Kidney glomerular epithelial cell (primary cell): ENCODE measurements around the gene PPP1R26.
A peak's percentile ranks its signal among the peaks of the same experiment; 100 is the strongest.

ENCODE experiments used
- DNase-seq: peaks from one replicate; lab custom pipeline; 2025; lab: John Stamatoyannopoulos, UW

Gene PPP1R26

GRCh38 chr9:135489188-135489906 is 9.8 kb downstream of the PPP1R26 start:
- no peak for DNase-seq

GRCh38 chr9:135490166-135490870 is 10.7 kb downstream of the PPP1R26 start:
- DNase-seq: no peak

GRCh38 chr9:135490980-135491464 is 11.4 kb downstream of the PPP1R26 start:
- no peak for DNase-seq

GRCh38 chr9:135491764-135492163 is 12.2 kb downstream of the PPP1R26 start:
- DNase-seq: no peak

- DNase-seq: no peak
Observed at GRCh38 chr9:135492886-135493669, 13.5 kb downstream of the PPP1R26 start.

GRCh38 chr9:135494791-135495559 is 15.4 kb downstream of the PPP1R26 start:
- no peak for DNase-seq

GRCh38 chr9:135498381-135499126 is 19.0 kb downstream of the PPP1R26 start:
- DNase-seq: no peak

GRCh38 chr9:135499326-135500070 is 19.9 kb downstream of the PPP1R26 start:
- DNase-seq: peak; percentile 71

- no peak for DNase-seq
Observed at GRCh38 chr9:135500071-135500524, 20.5 kb downstream of the PPP1R26 start.

GRCh38 chr9:135500525-135501260 is 21.1 kb downstream of the PPP1R26 start, which contains the start of gene MRPS2:
Gene MRPS2, plus strand, starts transcription at chr9:135500682. Its CDS starts 29 bp downstream, at chr9:135500711.
- peak; percentile 53 for DNase-seq

- no peak for DNase-seq
Observed at GRCh38 chr9:135501261-135502167, 21.9 kb downstream of the PPP1R26 start.

- DNase-seq: no peak
Observed at GRCh38 chr9:135502168-135502872, 22.7 kb downstream of the PPP1R26 start.

GRCh38 chr9:135502873-135503321 is 23.3 kb downstream of the PPP1R26 start:
- DNase-seq: no peak

GRCh38 chr9:135503371-135504261 is 24.0 kb downstream of the PPP1R26 start:
- DNase-seq: no peak

- DNase-seq: peak; percentile 24
Observed at GRCh38 chr9:135504262-135505243, 25.0 kb downstream of the PPP1R26 start.
